CD4-positive, alpha-beta T cell treated with Interleukin-1 beta for 1 hour (primary cell): ENCODE results near the gene SLC35B1.
"Not testable (repeated sequence)": the region's sequence is repeated elsewhere in the genome, so short reads cannot be mapped to it uniquely, and the experiment has no call there.

Experiments used
- DNase-seq, 2 donors: peaks; one replicate each; pipeline ENCODE4 v3.0.0-alpha.2; 2020 to 2022

SLC35B1 gene

DNA sequence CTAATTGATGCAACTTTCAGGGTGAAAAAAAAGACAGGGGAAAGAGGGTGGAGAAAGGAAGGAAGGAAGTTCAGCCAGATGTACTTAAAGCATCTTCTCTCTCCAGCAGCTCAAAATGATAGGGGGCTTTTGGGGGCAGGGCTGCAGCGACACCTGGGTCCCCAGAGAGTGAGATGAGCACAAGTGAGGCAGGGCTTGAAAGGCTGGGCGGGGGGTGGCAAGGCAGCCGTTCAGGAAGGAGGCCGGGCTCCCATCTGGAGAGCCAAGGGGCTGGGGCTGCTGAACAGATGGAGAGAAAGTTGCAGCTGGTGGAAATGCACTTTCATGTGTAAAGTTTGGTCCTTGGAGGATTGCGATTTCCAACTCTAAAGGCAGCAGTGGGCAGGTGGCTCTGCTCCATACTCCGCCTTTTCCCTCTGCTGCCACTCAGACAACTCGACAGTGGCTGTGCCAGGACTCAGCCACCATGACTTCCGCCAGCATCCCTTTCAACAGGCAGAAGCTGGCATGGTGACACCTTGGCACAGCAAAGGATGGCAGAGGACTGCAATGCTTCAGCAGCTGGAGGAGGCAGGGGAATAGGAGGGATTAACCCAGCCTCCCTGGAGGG lies 7.7 kb downstream of the SLC35B1 start:
- DNase-seq = no peak

DNA sequence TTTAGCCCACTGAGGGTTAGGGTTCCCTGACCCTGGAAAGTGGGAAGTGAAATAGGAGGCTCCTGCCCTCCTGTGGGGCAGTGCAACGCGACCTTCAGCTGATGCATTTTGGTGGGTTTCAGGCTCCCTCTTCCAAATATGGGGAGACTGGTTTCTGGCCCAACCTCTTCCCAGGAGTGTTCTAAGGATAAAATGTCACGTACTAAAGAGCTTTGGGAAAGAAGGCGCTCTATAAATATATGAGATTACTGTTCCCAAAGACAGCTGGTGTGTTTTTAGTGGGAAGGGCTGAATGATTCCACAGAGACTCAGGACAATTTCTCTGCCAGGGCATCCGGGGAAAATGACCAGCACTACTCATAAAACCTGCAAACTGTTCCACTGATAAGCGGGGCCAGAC lies 9.8 kb downstream of the SLC35B1 start:
- no peak for DNase-seq

DNA sequence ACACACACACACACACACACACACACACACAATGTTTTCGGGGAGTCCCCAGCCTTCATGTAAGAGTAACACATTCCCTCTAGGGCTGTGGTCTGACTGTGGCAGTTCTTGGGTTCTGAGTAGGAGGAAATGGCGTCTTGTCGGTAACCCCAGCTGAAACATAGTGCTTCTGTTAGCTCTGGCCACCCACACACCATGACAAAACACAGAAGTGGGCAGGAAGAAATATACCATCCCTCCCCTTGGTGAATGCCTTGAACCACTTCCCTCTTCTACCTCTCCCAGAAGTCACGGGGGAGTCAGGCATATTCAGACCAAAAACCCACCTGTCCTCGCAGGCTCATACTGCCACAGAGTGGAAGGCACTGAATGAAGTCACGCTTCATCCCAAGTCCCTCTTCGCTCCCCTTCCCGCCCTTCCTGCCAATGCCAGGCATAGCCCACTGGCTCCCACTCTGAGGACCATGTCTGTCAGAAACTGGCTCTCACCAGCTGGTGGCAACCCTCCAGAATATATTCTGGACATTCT lies 11.5 kb downstream of the SLC35B1 start:
- peak; percentile 73 to 77 for DNase-seq

DNA sequence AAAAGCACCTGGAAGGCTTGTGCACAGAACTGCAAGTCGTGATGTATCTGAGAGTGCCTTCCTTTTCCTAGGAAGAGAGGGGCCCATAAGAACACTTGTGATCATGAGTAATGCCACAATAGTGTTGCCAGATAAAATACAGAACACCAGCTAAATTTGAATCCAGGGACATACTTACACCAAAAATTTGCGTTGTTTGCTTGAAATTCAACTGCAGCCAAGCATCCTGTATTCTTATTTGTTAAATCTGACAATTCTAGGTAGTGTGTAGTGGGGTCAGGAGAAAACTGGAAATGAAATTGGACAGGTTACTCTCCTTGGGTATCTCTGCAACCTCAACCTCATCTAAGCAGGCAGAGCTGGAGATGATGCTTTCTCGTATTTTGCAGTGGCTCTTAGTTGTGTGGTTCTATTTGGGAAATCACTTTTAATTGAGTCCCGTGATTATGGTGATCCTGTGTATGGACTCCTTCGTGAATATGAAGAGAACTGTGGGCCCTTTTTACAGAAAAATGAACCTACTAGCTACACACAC lies 12.0 kb downstream of the SLC35B1 start:
- DNase-seq = no peak

DNA sequence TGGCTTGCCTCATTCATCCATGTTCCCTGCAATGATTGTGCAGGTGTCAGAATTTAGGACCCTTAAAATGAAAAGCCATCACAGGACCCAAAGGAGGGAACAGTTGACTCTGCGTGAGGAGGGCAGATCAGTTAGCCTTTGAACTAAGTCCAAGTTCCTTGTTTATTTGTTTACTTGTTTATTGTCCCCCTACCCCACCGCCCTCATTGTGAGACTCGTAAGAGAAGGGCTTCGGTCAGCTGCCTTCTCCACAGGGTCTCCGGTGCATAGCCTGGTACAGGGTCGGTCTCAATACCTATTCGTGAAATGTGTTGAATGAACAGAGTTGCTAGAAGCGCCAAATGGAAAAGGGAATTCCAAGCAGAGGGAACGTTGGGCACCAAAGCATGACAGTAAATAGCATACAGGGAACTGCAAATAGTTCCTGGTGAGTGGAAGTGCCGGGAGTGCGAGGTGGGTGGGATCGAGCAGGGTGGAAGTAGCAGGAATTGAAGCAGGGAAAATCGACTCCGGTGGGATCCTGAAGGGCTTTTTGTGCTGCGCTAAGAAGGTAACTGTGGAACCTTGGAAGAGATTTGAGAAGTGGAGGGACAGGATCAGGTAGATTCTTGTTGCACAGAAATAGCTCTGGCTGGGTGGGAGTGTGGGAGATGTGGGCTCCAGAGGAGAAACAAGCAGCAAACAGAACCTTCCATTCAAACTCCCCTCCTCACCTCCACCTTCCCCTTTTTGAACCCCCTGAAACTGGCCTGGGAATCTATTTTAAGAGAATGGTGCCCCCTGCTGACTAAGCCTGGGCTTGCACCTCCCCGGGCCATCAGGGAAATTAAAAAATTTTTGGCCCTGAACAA lies 12.7 kb downstream of the SLC35B1 start:
- peak; percentile 67 to 76 for DNase-seq

DNA sequence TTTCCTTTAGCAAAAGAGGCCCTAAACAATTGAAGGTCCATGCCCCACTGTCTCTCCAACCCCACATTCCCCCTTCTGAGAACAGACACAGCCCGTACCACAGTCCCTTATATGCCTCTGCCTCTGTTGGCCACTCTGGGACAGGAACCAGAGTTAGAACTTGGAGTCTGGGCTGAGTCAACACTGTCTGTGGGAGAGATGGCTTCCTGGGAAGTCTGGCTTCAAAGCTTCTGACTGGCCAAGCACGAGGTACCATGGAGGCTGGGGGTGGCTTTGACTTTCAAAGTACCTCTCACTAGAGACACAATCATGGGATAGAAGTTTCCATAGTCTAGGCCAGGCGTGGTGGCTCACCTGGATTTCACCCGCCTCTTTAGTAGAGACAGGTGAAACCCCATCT lies 15.0 kb downstream of the SLC35B1 start:
- DNase-seq = no peak

DNA sequence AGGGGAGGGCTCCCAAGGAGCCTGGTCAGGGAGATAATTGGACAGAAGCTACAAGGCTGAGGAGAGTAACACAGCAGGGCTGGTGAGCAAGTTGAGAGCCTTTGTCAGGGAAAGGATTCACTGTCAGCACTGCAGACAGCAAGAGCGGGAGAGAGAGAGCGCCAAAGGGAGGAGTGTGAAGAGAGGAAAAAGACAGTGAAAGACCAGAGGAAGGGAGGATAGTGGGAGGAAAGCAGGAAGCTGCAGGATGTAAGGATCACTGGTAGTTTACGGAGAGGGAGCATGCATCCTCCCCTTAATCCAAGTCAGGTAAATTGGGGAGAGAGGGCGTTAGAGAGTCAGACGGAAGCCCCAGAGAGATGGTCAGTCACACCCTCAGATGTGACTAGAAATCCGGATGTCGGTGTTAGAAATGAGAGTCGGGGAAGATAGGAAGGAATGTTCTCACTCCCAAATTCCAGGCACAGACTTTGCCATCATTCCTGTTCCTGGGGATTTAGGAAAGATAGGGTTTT lies 16.0 kb downstream of the SLC35B1 start:
- DNase-seq = no peak

DNA sequence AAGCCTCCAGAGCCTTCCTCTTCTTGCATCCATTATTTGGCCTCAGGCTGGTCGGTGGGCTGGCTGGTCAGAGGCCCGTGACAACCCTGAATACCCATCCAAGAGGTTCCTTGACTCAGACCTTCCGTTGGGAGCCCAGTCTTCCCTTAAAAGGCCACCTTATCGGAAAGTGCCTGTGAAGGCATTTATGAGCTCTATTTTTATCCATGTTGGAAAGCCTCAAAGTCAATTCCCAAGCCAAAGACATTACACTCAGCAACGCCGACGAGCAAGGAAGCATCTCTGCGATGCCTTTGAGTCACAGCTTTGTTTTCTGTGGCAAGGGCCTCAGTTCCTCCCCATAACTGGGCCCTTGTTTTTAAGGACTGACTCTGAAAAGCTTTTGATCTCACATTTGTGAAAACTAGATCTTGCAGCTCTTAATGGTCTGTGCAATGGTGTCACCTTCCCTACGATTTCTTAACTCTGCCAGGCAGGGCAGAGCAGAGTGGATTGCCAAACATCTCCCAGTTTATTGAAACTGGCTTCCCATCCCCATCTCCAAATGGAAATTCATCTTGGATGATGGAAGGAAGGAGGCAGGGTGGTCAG lies 16.6 kb downstream of the SLC35B1 start:
- DNase-seq = no peak

DNA sequence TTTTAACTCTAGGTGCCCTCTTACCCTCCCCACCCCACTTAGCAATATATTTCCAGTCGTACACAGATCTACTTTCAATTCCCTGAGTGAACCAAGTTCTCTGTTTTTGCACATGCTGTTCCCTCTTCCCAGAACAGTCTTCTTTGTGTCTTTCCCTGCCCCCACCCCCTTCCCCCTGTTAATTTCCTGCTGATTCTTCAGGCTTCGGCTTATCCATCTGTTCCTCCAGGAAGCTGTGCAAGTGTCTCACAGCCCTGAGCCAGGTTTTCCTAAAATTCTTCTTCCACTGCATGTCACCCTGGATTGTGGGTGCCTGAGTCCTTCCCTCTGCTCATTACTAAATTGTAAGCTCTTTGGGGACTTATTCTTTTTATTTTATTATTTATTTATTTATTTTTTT lies 17.5 kb downstream of the SLC35B1 start:
- DNase-seq = no peak

DNA sequence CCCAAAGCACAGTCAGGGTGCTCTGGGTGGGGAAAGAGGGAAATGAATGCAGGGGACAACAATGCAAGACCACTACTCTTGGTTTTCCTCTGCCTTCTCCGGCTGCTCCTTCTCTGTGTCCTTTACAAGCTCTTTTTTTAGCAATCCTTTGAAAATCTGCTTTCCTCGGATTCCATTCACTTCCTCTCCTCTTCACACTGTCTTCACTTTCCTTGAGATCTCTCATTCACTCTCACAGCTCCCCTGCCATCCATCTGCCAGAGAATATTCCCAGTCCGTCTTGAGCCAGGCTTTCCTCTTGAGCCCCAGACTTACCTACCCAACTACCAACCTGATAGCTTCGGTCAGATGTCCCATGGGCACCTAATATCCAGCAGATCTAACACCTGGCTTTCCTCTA lies 18.9 kb downstream of the SLC35B1 start:
- no peak for DNase-seq

DNA sequence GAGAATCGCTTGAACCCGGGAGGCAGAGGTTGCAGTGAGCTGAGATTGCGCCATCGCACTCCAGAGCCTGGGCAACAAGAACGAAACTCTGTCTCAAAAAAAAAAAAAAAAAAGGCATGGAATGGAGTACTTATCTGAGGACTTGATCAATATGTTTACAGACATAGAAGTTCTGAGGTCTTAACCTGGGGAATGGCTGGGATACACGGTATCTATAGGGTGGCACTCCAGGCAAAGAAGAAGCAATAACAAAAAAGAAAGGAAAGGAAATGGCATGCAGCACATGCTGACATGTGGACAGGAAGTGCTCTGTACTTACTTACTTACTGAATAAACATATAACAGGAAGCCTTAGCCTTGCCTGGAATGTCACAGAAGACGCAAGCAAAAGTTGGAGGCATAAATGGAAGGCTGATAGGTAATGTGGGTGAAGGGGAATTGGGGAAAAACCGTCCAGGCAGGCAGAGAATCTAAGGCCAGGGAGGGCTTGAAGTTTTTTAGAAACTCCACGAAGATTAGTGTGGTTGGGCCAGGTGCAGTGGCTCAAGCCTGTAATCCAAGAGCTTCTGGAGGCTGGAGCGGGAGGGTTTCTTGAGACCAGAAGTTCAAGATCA lies 19.8 kb downstream of the SLC35B1 start:
- DNase-seq = peak in 1 of 2 donors; percentile 43

DNA sequence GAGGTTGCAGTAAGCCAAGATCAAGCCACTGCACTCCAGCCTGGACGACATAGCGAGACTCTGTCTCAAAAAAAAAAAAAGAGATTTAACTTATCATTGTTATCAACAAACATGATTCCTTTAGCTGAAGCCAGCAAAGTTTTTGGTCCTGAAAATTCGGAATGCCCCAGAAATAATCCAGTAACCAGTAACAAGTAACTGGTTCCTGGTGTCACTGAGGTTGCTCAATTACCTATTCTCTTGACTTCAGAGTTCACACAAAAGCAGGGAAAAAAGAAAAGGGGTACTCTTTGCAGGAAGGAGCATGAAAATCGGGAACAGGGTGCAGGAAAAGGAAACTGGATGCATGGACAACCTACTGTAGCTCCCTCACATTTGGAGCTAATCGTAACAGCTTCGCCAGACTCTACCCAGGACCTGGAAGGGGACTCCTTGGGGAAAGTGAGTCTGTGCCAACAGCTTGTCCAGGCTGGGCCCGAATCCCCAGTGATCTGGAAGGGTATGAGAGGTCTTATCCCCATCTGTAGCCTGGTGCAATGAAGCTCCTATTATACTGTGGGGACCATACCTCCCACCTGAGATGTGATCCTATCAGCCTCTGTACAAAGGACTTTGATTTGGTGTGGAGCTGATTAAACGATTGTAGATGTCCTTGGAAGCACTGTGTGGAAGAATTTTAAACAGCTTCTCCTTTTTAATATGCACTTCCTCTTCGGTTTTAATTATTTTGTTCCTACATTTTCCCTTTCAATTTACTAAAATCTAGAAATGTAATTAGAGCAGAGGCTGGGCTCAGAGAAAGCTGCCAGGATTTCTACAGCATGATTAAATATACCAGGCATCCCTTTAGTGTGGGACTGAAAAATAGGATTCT lies 26.4 kb downstream of the SLC35B1 start:
- DNase-seq = no peak

DNA sequence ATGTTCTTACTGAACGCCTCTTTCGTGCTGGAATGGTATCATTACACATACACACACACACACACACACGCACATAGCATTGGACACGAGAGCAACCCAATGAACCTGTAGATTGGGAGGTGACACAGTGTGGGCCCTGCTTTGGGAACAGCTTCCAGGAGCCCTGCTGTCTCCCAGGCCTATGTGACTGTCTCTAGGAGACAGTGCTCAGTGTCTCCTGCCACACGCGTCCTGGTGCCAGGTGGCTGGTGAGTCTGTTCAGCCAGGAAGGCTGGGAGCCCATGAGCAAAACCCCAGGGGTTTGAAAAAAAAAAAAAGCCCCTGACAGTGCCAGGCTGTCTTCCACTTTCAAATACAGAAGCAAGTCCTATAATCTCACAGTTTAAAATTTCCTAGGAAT lies 27.4 kb downstream of the SLC35B1 start:
- DNase-seq = no peak

DNA sequence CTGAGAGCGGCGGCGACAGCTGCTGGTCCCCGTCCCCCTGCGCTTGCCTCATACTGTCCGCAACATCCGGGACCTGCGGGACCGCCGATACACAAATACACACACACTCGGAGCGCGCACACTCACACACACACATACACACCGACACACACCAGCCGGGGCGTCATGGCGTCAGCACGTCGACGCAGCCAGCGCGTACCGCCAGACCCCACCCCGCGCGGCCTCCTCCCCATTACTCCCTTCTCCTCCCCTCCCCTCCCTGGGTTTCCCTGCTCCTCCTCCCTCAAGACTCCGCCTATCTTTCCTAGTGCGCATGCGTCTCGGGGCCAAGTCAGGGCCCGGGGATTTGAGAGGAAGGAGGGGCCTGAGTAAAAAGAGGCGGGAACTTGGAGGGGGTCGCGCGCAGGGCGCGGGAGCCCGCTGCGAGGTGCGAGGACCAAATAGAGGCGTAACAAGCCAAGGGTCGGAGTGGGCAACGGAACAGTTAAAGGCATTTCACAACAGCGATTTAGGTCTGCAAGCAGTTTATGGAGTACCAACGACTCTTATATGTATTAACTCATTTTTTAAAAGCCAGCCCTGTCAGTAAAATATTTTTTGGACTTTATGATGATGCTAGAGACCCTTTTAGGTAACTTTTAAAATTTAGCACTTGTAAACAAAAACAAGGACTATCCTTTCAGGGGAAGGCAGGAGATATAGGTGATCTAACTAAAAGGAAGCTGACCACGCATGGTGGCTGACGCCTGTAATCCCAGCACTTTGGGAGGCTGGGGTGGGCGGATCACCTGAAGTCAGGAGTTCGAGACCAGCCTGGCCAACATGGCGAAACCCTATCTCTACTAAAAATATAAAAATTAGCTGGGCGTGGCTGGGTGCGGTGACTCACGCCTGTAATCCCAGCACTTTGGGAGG lies 29.6 kb downstream of the SLC35B1 start, which contains the start of gene SPOP:
Gene SPOP (minus strand): TSS at position 165 of the 915 bp plus-strand sequence. CDS start 55,287 bp downstream, outside the sequence.
- DNase-seq = peak; percentile 100

DNA sequence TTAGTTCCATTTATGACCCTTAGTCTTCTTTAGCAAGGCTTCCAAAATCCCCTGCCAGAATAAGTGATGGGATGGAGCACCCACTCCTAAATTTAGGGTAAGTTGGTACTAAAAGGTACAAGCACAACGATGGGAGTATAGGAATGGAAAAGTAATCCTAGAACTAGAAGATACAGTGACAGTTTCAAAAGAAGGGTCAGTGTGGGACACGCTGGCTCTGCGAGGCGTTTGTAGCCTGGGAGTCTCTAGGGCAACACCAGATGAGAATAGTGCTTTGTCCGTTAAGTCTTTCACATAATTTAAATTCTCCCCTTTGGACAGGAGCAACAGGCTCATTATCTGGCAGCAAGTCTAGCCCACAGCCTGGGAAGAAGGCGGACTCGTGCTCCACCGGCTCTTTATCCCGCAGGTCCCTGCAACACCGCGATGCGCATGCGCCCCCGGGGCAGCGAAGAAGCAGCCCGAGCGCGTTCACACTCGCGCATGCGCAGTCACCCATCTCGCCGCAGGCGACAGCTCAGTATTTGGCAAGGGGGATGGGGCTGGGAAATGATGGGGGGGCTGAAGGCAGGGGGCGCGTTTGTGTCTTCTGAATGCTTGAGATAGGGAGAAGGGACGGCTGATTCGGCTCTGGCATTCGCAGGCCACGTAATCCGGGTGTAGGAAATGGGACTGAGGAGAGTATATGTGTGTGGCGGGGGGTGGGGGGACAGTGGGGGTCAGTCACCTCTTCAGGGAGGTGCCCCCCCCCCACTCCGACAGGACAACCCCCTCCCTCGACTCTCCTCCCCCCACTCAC lies 30.4 kb downstream of the SLC35B1 start:
- DNase-seq = peak; percentile 95 to 96

DNA sequence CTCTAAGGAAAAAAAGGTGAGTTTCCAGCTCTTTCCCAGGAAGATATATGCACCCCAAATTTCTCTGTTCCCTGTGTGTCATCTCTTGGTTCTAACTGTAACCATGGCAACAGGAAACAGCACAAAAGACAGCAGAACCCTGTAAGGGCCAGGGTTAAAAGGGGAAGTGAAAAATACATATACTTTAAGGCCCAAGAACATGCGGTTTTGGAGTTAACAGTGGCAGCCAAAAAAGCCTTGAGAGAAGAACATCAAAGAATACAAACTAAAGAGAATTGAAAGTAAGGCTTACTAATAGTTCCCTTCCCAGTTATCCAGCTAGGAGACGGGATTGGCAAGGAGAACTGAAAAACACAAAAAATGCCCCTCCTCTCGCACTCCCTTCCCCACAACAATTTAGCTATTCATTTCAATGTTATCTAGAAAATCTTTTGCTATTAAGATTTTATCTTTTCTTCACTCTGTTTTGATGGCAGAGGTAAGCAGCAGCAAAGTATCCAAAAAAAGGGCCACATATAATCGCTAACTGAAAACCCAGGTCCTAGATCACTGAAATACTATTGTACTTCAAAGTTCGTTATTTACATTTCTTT lies 31.4 kb downstream of the SLC35B1 start:
- DNase-seq = peak; percentile 76 to 86

DNA sequence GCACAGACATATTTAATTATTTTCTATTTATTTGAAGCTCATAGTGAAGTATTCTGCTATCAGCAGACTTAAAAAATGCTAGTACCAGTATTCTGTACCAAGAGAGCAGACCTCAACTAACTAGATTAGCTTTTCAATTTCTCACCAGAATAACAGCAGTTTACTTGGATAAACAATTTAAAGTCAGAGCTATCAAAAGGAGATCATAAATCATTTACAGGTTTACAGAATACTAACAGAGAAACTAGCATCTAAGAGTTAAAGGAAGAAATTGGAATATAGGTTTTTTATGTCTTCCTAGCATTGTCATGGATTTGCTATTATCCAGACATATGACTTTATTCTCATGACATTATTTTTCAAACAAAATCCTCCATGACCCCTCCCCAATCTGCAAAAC lies 33.3 kb downstream of the SLC35B1 start:
- no peak for DNase-seq

DNA sequence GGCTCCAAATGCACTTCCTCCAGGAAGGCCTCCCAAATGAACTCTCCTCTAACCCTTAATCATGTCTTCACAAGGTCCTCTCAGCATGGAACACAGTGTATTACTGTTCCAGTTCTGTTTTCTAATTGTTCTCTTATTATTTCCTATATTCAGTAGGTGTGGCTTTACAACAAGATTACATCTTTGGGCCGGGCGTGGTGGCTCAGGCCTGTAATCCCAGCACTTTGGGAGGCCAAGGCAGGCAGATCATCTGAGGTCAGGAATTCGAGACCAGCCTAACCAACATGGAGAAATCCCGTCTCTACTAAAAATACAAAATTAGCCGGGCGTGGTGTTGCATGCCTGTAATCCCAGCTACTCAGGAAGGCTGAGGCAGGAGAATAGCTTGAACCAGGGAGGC lies 34.1 kb downstream of the SLC35B1 start:
- not testable (repeated sequence) for DNase-seq

DNA sequence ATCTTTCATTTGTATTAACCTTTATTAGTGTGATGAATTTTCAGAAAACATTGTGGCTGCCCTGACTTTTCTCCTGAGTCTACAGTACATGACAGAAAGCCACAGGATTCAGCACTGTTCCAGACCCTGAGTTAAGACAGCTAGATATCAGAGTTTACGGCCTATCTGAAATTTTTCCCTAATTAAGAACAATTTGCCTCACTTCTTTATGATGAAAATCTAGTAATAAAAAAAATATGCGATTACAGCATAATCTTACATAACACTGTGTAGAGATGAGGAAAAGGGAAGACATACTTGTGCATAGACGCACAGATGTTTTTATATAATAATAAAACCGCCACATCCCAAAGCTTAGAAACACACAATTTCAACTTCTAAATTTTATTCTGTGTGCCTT lies 37.1 kb downstream of the SLC35B1 start:
- DNase-seq = no peak
